Thyroid gland (tissue), 4 donors: ENCODE measurements around the gene RBM23.
"Not testable (repeated sequence)": the region's sequence is repeated elsewhere in the genome, so short reads cannot be mapped to it uniquely, and the experiment has no call there.

Experiments used
- POLR2A ChIP-seq, 2 donors: fragments of 450-650 bp; IDR thresholded peaks; one replicate each; pipeline ENCODE4 v1.6.1; 2017; ENCODE audit warnings: antibody characterized with exemption in 2 of 2, mild to moderate bottlenecking in 2 of 2, moderate library complexity in 1 of 2
- TF ChIP-seq, protein P1 (sequence below), 6 experiments: fragments of 200-600 bp in 3 of 6; fragments of 450-650 bp in 3 of 6; sonication (generic) in 3 of 6; IDR thresholded peaks; one replicate each; pipeline ENCODE4 v1.5.1; 2016 to 2019; ENCODE audit warnings: antibody characterized with exemption in 6 of 6, mild to moderate bottlenecking in 2 of 6, inconsistent platforms in 1 of 6, moderate library complexity in 1 of 6

DNA sequence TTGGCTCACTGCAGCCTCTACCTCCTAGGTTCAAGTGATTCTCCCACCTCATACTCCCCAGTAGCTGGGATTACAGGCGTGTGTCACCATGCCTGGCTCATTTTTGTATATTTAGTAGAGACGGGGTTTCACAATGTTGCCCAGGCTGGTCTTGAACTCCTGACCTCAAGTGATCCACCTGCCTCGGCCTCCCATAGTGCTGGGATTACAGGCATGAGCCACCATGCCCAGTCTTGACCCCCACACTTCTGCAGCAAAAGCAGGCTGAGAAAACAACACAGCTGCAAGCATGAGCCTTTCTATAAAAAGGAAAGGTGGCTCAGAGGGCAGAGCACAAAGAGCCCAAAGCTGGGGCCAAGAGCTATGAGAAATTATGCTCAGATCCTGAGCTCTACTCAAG, 58.6 kb downstream of the RBM23 start:
- TF ChIP-seq, protein P1, sequence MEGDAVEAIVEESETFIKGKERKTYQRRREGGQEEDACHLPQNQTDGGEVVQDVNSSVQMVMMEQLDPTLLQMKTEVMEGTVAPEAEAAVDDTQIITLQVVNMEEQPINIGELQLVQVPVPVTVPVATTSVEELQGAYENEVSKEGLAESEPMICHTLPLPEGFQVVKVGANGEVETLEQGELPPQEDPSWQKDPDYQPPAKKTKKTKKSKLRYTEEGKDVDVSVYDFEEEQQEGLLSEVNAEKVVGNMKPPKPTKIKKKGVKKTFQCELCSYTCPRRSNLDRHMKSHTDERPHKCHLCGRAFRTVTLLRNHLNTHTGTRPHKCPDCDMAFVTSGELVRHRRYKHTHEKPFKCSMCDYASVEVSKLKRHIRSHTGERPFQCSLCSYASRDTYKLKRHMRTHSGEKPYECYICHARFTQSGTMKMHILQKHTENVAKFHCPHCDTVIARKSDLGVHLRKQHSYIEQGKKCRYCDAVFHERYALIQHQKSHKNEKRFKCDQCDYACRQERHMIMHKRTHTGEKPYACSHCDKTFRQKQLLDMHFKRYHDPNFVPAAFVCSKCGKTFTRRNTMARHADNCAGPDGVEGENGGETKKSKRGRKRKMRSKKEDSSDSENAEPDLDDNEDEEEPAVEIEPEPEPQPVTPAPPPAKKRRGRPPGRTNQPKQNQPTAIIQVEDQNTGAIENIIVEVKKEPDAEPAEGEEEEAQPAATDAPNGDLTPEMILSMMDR (IDR thresholded peaks at IDR 0.05) = not testable (repeated sequence)
- not testable (repeated sequence) for TF ChIP-seq POLR2A (IDR thresholded peaks at IDR 0.05)
